Colonic mucosa (tissue), 4 donors: Measurements from ENCODE around the gene SQSTM1. TPM values are rescaled to one million over a fixed set of nuclear protein-coding genes. Genes with fewer than 3 reads are reported as not detected.

Source experiments
- DNase-seq: peaks from one replicate; pipeline ENCODE4 v3.0.0-alpha.2; 2020
- H3K27ac ChIP-seq: fragments of 200-600 bp; one replicate; pipeline ENCODE4 v1.8.0; 2021
- H3K27me3 ChIP-seq: fragments of 200-600 bp; one replicate; pipeline ENCODE4 v1.8.0; 2021
- H3K36me3 ChIP-seq: fragments of 200-600 bp; one replicate; pipeline ENCODE4 v1.8.0; 2021
- H3K4me1 ChIP-seq: fragments of 200-600 bp; one replicate; pipeline ENCODE4 v1.8.0; 2021; ENCODE audit warnings: mild to moderate bottlenecking
- H3K4me3 ChIP-seq: fragments of 200-600 bp; one replicate; pipeline ENCODE4 v1.8.0; 2021
- H3K9ac ChIP-seq, 2 donors: one replicate each; pipeline ENCODE4 v1.7.0; 2013; ENCODE audit warnings: control low read depth in 2 of 2, low read depth in 2 of 2, low read length in 2 of 2
- H3K9me3 ChIP-seq: fragments of 200-600 bp; one replicate; pipeline ENCODE4 v1.8.0; 2021
- CTCF ChIP-seq: fragments of 200-600 bp; IDR thresholded peaks from one replicate; pipeline ENCODE4 v1.8.0; 2022; ENCODE audit warnings: antibody characterized with exemption, mild to moderate bottlenecking
- intact Hi-C: fragments of 100-400 bp; cut with DNase I; formaldehyde crosslinking; loops from one replicate; pipeline ENCODE4 v1.14.1; 2022
- total RNA-seq, 2 donors: library from RNA; stranded (reverse); fragmentation: NEBNext Ultra II Directional in 1 of 2; extraction: Animal tissue kit (Norgen Biotek cat#: 25700) in 1 of 2; gene quantifications; one replicate each; pipeline ENCODE4 v1.2.1, GENCODE V29; 2021
- donor health status: healthy.
- donor health status: DM: no; HTN: no; CAD: no.
- donor health status: DM: no; HTN: no; CAD: no.

SQSTM1 gene
- total RNA-seq, 2 donors from 2014 or later, result 262 to 388 TPM

GRCh38 chr5:179776411-179776938, 44.2 kb upstream of the SQSTM1 start:
- Histone ChIP-seq H3K9ac (no peak overlapping the region), H3K4me3 (no peak overlapping the region), H3K4me1 (no peaks in the 10 kb centered on the region), H3K36me3 (peaks cover 16% of the 10 kb centered on the region), H3K27me3 (no peaks in the 10 kb centered on the region), H3K27ac (no peak overlapping the region), H3K9me3 (no peaks in the 10 kb centered on the region)
- DNase-seq, result no peak
- no peak for TF ChIP-seq CTCF
- intact Hi-C loops, result no loop called here

DNA sequence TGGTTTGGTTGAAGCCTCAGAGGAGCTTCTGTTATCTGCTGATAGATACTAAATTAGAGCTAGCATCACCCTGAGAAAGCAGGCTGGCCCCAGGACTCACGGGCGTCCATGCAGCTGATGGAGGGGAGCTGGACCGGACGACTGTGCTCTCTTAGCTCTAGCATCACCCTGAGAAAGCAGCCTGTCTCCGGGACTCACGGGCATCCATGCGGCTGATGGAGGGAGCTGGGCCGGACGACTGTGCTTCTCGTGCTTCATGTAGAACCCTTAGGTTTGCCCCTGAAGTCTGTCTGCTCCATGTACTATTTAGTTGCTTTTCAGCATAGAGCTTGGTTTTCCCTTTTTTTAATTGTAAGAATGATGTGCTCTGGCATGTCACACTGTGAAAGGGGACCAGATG, 43.2 kb upstream of the SQSTM1 start:
- no peaks in the 10 kb centered on the region for H3K27me3 ChIP-seq
- H3K36me3 ChIP-seq, result peaks cover 11% of the 10 kb centered on the region
- H3K9me3 ChIP-seq, result no peaks in the 10 kb centered on the region
- H3K9ac ChIP-seq, result no peak overlapping the region
- no peaks in the 10 kb centered on the region for H3K4me1 ChIP-seq
- H3K27ac ChIP-seq, result no peak overlapping the region
- H3K4me3 ChIP-seq, result no peak overlapping the region
- intact Hi-C loops, result no loop called here
- no peak for TF ChIP-seq CTCF
- DNase-seq, result no peak

- no peak for DNase-seq
- TF ChIP-seq CTCF, result no peak
- Histone ChIP-seq H3K9ac (no peak overlapping the region), H3K4me3 (no peak overlapping the region), H3K27me3 (no peaks in the 10 kb centered on the region), H3K27ac (no peak overlapping the region), H3K9me3 (no peaks in the 10 kb centered on the region), H3K36me3 (peaks cover 11% of the 10 kb centered on the region), H3K4me1 (no peaks in the 10 kb centered on the region)
- intact Hi-C loops, result no loop called here
These were observed 42.8 kb upstream of the SQSTM1 start for GRCh38 chr5:179777909-179778308.

DNA sequence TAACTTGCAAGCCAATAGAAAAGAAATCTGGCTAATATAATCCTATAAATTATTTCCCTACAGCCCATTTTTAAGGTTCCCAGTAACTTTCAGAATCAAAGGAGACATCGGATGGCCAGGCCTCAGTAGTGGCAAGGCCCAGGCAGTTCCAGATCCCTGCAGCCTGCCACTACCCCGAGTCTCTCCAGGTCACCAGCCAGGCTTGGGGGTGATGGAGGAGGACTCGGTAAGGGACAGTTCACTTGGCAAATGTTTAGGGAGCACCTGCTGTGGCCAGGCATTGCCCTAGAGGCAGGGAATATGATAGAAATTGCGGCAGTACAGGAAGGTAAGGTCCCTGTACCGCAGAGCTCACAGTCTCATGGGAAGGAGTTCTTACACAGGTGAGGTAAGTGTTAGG, 42.1 kb upstream of the SQSTM1 start:
- Histone ChIP-seq H3K4me3 (no peak overlapping the region), H3K36me3 (peaks cover 11% of the 10 kb centered on the region), H3K9me3 (no peaks in the 10 kb centered on the region), H3K27me3 (no peaks in the 10 kb centered on the region), H3K27ac (no peak overlapping the region), H3K9ac (no peak overlapping the region), H3K4me1 (no peaks in the 10 kb centered on the region)
- intact Hi-C loops, result no loop called here
- no peak for DNase-seq
- TF ChIP-seq CTCF, result no peak

DNA sequence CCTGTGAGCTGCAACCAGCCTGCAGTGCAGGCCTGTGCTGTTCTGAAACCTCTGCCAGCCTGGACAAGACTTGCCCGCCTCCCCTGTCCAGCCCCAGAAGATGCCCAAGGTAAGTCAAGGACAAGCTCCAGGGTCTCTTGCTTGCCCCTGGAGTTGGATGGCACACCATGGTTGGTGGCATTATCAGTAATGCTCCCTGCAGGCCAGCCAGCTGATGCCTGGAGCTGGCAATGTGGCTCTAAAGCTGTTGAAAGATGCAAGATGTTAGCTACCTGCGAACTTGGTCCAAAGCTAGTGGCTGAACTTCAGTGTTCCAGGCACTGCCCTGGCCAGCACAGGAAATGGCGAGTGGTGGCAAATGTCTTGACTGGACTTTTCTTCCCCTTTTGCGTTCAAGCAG, 40.9 kb upstream of the SQSTM1 start:
- intact Hi-C loops, result no loop called here
- no peak for TF ChIP-seq CTCF
- peaks cover 4% of the 10 kb centered on the region for H3K36me3 ChIP-seq

More for the DNA sequence above, 40.9 kb upstream of the SQSTM1 start:
- Histone ChIP-seq H3K4me1 (no peaks in the 10 kb centered on the region), H3K4me3 (no peak overlapping the region), H3K27ac (no peak overlapping the region), H3K9me3 (no peaks in the 10 kb centered on the region), H3K9ac (no peak overlapping the region), H3K27me3 (no peaks in the 10 kb centered on the region)
- DNase-seq, result no peak
